GM12864 (cell line): ENCODE data around the gene LINS1.

ENCODE experiments used
- DNase-seq: peaks from one replicate; pipeline ENCODE4 v3.0.0-alpha.2; 2011; ENCODE audit warnings: low read depth
- H3K4me3 ChIP-seq: 2 replicates; pipeline ENCODE4 v1.5.1; 2011; ENCODE audit warnings: mild to moderate bottlenecking, low read depth, low read length, control low read depth
- CTCF ChIP-seq: IDR thresholded peaks from 2 replicates; pipeline ENCODE4 v1.5.1; 2011; ENCODE audit warnings: low read depth, mild to moderate bottlenecking, moderate library complexity, low read length, control low read depth, inconsistent platforms; ENCODE audit errors: missing control alignments

Gene LINS1

GRCh38 chr15:100531204-100531603, 70.8 kb downstream of the LINS1 start:
- no peak for DNase-seq
- no peak overlapping the region for H3K4me3 ChIP-seq
- TF ChIP-seq CTCF = no peak

GRCh38 chr15:100529556-100529955, 72.4 kb downstream of the LINS1 start:
- TF ChIP-seq CTCF = no peak
- no peak overlapping the region for H3K4me3 ChIP-seq
- DNase-seq = no peak

- TF ChIP-seq CTCF = no peak
- H3K4me3 ChIP-seq = no peak within 1 kb of the TSS
- DNase-seq = no peak
Observed at GRCh38 chr15:100528833-100529428, 73.1 kb downstream of the LINS1 start, which contains the start of gene CERS3. Gene CERS3 (minus strand): TSS chr15:100528950. CDS start chr15:100501849, 27,101 bp downstream.

- H3K4me3 ChIP-seq = no peak overlapping the region
- DNase-seq = no peak
- no peak for TF ChIP-seq CTCF
Observed at GRCh38 chr15:100526027-100526481, 75.9 kb downstream of the LINS1 start.

- no peak overlapping the region for H3K4me3 ChIP-seq
- no peak for DNase-seq
- TF ChIP-seq CTCF = no peak
Observed at GRCh38 chr15:100525436-100525835, 76.5 kb downstream of the LINS1 start.

GRCh38 chr15:100524326-100524725, 77.7 kb downstream of the LINS1 start:
- no peak overlapping the region for H3K4me3 ChIP-seq
- TF ChIP-seq CTCF = no peak
- no peak for DNase-seq

- DNase-seq = no peak
- TF ChIP-seq CTCF = no peak
- H3K4me3 ChIP-seq = no peak overlapping the region
Observed at GRCh38 chr15:100521907-100522306, 80.1 kb downstream of the LINS1 start.
